HG03064 (cell line): ENCODE measurements around the gene FOXK2.

Experiments
- ATAC-seq: cut with Tn5 transposase; IDR thresholded peaks from one replicate; pipeline ENCODE4 v1.9.1; 2021; ENCODE audit warnings: low read depth; ENCODE audit not compliant: unreplicated experiment

FOXK2 gene

DNA sequence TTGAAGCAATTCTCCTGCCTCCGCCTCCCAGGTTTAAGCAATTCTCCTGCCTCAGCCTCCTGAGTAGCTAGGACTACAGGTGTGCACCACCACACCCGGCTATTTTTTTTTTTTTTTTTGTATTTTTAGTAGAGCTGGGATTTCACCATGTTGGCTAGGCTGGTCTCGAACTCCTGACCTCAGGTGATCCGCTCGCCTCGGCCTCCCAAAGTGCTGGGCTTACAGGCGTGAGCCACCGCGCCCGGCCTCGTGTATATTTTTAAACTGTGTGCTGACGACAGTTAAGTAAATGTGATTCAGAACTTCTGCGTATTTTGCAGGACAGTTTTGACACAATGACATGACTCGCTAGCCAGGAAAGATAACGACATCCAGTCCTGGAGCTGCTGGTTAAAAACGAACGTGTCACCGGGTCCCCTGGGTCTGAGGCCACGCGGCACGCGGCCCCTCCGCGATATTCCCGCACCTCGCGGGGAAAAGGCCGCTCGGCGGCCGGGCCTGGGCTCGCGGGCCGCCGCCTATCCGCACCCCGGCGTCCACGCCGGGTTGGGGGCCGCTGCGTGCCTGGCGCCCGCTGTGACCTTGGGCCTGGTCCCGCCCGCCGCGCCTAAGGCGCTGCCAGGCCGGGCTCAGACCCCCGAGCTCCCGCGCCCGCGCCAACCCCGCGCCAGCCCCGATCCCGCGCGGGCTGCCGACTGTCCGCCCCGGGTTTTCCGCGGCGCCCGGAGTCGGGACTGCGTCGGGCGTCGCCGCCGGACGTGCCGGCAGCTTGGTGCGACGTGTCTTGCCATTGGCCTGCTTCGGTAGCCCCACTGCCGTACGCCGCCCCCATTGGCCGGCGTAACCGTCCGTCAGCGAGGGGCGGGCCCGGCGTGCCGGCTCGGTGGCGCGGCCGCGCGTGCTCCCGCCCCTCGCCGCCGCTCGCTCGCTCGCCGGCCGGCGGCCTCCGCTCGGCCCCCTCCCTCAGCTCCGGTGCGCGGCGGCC, at the start of gene FOXK2:
FOXK2 (plus strand) TSS at position 907 of the 985 bp plus-strand sequence. CDS start 157 bp downstream, outside the sequence.
- ATAC-seq = peak; percentile 81

DNA sequence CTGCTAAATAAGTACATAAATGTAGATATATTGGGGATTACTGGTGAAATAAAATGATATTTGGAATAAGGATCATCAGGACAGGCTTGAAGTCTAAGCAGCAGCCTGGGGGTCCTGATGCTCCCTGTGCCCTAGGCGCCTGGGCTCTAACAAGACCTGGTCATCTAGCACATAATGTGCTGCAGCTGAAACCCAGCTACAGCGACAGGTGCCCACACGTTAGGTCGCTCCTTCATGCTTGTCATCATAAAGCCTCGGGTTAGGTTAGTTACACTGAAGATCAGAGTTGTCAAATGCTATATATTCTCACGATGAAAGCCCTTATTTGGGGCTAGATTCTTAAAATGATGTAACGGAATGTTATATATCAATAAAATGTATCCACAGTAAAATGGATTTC, 49.5 kb upstream of the FOXK2 start:
- ATAC-seq = no peak

DNA sequence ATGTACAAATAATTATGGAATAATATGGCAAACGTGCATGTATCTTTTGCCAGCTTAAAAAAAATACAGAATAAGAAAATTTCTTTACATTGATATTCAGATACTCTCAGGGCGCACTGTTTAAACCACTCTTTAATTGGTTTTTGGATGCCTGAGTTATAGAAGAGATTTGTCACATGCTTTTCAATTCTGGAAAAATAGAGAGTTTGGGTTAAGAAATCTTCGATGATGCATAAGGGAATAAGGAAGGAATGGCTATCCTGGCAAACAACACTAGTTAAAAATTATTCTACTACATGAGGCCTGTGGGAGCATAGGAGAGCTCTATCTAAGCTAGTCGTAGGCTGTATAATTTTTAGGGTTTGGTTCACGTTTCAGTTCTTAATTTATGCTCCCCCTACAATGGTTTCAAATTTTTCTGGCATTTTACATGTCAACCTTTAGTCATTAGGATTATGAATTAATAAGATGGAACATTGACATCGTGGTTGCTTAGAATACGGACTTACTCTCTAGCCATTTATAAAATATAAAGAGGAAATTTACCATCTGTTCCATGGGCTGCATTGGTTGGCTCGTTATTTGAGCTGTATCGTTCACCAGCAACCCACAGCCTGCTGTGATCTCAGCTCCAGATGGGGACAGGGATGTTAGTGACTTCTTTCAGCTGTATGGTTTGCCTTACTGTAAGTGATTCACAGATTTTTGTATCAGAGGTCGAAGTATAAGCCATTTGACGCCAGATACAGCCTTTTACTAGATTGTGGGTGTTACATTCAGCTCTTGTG, 45.1 kb upstream of the FOXK2 start:
- ATAC-seq = no peak

DNA sequence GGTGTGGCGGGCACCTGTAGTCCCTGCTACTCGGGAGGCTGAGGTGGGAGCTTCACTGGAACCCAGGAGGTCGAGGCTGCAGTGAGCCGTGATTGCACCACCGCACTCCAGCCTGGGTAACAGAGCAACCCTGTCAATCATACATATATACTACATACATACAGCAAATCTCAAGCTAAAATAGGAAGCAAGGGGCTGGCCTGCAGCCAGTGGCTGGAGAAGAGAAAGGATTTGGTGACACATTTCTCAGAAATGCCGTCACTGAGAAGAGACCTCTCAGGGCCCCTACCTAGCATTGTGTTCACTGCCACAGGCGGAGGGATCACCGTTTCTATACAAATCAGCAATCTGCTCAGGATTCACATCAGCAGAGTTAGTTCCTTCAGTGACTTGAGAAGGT, 44.1 kb upstream of the FOXK2 start:
- ATAC-seq = no peak

DNA sequence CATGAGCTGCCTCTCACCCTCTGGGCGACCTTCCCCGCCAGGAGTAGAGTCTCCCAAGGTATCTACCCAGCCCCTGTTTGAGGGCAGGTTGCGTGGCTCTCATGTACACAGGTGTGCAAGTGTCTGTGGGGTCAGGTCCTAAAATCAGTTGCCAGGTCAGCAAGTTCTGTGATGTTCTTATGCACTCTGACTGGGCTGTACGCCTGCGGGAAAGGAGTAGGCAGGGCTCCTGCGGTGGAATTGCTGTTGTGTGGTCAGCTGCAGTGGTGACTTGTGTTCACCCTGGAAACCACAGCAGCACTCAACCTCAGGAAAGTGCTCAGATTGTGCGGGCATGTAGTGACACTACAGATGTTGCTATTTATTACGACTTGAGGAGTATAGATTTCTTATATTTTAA, 41.6 kb upstream of the FOXK2 start:
- ATAC-seq = no peak

DNA sequence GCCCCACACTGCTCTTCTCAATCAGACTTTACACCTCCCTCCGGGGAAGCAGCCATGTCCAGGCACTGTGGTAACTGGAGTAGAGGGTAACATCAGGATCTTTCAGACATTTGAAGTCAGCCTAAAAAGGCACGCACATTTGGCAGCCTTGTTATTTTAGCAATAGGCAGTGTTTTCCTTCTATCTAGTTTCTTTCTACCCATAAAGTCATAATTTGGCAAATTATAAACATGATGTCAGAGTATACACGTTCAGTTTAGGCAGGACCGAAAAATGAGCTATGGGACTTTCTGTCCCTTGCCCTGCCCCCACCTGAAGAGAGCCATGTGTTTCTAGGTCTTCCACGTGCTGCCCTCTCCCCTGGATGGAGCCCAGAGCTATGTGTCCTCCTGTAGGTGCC, 39.9 kb upstream of the FOXK2 start:
- no peak for ATAC-seq

DNA sequence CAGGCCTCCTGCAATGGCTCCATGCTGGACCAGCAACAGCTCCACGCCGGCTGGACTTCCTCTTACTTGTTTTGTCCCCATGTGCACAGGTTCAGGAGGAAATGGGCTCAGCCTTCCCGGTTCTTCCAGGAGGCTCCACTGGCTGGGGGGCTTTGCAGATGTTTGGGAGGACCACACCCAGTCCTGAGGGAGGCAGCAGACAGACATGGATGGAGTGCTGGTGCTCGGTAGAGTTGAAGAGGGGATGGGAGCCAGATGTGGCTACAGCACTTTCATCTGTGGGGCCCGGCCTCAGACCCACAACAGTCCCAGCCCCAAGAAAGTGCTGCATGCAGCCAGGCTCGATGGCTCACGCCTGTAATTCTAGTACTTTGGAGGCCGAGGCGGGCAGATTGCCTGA, 39.2 kb upstream of the FOXK2 start:
- no peak for ATAC-seq

DNA sequence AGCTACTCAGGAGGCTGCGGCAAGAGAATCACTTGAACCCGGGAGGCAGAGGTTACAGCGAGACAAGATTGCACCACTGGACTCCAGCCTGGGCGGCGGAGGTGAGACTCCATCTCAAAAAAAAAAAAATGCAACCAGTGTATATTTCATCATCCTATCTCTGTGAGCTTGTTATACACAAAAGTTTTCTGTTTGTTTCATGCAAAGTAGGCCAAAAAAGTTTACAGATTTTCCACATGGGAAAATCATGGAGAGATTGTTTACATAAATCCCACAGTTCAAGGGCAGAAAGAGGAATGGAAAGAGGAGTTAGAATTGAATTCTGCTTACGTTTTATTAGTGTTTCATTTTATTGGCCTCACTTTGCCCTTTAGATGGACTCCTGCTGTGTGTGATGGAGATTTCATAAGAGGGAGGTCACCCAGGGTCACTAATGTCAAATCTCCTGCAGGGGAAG, 36.3 kb upstream of the FOXK2 start:
- ATAC-seq = no peak

DNA sequence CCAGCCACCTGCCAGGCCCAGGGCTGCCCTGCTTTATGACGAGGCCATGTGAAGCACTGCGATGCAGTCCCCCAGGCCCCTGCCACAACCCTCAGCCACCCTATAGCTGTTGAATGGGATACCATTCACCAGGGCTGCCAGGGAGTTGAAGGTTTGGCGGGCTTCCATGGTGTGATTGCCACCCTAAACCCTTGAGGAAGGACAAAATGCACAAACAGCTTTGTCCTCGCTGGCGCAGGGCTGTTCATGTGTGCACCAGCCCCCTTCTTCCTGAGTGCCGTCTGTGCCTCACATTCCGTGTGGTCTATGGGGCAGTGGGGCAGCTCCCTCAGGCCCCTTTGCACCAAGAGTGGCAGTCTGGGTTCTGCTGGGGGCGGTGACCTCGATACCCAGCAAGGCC, 35.7 kb upstream of the FOXK2 start:
- ATAC-seq = no peak

DNA sequence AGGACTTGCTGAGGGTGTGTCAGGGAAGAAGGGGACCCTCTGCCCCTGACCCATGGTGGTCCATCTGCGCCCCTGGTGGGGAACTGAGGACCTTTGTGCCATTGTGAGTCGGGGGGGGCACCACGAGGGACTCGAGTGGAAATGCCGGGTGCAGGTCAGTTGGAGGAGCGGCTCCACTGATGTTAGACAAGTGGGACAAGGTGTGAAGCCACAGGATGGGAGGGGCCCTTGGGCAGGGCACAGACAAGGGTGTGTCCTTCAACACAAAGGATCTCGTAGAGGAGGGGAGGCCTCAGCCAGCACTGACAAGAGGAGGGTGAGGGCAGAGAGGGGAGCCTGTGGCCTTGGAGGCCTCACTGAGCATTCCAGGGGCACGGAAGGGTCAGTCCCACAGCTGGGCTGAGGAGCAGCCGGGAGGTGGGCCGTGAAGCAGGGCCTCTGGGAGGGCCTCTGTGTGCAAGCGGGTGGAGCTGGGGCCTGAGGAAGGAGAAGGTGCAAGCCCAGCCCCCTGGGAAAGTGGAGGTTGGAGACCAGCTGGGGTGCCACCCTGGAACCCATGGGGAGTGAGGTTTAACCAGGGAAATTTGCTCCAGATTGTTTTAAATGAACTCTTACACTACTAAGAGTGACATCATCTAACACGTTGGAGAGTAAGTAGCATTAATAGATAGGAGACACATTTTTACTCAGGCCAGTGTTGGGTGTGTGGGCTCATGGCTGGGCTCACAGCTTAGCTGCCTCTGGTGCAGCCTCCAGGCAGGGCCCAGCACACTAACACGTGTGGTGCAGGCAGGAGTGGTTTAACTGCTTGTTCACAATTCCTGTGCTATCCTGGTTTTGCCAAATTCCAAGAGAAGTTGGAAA, 33.1 kb upstream of the FOXK2 start:
- ATAC-seq = no peak

DNA sequence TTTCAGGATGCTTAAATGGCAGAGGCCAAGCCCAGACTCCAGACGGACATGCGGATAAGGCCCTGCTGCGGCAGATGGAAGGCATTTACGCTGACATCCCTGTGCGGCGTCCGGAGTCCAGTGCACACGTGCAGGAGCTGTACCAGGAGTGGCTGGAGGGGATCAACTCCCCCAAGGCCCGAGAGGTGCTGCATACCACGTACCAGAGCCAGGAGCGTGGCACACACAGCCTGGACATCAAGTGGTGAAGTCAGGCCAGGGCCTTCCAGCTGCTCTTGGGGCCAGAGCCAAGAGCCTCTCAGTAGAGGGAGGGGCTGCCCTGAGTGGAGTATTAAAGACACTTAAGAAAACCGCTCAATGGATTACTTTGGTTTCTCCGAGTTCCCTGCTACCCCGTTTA, 31.6 kb upstream of the FOXK2 start:
- ATAC-seq = no peak

DNA sequence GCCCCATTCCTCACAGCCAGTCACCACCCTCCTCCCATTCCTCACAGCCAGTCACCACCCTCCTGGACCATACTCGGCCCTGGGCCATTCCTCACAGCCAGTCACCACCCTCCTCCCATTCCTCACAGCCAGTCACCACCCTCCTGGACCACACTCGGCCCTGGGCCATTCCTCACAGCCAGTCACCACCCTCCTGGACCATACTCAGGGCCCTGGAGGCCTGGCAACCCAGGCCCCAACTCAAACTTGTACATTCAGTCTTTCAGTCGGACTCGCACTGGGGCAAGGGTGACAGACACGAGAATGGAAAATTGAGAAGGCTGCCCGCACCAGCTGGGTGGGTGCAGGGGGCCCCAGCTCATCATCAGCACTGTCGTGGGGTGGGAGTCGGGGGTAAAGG, 30.4 kb upstream of the FOXK2 start:
- no peak for ATAC-seq

DNA sequence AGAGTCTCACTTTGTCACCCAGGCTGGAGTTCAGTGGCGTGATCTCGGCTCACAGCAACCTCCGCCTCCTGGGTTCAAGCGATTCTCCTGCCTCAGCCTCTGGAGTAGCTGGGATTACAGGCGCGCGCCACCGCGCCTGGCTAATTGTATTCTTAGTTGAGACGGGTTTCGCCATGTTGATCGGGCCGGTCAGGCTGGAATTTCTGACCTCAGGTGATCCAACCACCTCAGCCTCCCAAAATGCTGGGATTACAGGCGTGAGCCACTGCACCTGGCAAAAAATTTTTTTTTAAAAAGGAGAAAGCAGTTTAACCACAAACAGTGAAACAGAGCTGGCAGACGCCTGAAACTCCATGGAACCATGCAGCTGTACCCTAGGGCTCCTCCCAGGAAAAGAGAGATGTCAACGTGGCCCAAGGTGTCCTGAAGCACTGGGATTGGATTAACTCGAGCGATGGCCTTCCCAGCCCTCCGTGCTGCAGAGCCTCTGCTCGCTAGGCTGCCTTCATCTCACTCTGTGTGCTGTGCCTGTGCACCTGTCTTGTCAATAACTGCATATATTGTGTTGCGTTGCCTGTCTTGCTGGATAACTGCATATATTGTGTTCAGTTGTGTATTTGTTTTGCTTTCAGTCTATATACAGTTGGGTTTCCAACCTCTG, 29.6 kb upstream of the FOXK2 start:
- no peak for ATAC-seq

DNA sequence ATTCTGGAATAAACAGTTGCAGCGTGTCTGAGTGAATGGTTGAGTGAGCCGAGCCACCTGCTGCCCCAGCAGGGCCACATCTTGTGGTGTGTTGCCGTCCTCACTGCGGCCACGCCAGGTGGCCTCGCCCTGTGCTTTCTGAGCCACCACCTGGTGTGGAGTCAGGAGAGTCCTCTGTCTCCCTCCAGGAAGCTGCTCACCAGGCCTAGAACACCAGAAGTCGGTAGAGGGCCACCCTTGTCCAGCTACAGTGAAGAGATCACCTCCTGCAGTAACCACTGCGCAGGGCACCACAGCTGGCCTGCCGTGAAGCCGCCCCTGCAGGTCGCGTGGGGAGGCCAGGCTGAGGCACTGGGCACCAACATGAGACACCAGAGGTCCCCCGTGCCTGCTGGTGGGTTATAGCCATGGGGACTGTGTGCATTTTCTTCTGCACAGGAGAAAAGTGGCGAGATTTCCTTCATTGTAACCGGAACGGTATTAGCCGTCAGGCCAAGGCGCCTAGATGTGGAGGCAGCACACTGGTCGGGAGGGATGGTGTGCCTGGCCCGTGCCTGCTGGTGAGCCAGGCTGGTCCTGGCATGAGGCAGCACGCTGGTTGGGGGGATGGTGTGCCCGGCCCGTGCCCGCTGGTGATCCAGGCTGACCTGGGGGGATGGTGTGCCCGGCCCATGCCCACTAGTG, 28.9 kb upstream of the FOXK2 start:
- ATAC-seq = no peak

DNA sequence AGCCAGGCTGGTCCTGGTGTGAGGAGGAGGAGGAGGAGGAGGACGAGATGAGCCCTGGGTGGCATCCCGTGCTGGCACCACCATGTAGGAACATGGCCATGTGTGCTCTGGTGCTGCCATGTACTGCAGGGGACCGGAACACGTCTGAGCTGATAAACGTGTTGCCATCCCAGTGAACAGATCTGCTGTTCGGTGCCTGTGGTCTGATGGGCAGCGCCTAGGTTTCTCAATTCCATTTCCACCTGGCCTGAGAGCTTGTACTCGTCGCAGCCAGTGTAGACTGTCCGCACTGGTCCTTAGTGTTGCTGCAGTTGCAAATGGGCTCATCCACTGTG, 28.4 kb upstream of the FOXK2 start:
- ATAC-seq = no peak

DNA sequence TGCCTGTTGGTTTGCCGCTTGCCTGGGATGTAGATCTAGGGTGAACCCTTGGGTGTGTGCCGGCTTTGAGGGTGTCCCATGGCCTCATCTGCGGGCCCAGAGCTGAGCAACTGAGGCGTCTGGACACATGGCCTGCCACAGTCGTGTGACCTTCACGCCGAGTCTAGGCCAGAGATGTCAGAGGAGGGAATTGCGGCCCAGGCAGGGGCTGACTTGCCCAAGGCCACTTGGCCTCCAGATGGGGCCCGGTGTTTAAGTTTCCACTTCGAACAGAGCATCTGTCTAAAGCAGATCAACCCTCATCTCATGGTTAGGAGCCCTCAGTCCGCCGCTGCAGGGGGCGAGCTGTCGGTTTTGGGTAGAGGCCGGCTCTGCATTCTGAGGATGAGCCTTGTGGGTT, 28.0 kb upstream of the FOXK2 start:
- ATAC-seq = no peak

DNA sequence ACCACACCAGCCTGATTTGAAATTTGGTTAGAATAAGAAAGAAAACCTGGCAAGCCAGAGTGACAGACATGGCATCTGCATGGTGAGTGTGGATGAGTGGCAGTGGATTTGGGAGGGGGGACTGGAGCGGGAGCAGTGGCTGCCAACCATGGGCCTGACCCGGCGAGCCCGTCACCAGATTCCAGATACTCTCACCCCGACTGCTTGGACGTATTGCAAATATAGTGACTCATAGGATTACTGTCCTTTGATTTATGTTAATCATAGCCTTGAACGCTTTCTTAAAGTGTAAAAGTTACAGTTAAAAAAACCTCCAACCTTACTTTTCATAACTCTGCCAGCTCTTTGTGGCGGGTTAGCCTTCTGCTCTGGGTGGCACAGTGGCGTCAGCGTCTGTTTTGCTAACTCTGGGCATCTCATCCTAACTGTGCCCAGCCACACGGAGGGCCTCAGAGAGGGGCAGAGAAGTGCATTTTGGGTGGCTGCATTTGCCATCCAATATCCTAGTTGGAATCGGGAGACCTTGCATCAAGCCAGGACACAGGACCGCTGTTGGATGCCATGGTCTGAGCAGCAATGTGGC, 26.8 kb upstream of the FOXK2 start:
- ATAC-seq = no peak

DNA sequence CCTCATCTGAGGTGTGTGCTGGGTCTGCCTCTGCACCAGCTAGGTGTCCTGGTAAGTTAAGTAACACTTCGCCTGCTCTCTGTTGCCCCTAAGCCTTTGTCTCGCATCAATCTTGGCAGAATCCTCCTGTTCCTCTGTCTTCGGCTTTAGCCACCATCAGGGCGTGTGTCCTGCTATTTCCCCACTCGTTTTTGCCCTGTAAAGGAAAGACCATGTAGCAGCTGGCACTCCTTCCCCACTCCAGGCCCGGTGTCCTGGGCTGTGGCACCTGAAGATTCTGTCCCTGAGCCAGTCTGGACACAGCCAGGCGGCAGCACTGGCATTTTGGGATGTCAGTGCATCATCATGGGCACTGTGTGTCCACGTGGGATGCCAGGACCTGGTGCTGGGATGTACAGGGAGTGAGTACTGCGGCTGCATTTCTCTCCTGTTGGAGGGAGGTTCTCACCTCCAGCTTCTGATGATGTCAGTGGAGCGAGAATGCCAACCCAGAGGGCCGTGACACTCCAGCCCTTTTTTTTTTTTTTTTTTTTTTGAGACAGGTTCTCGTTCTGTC, 26.2 kb upstream of the FOXK2 start:
- no peak for ATAC-seq
